ENCODE data around the gene ESRRG.

ESRRG gene

DNA sequence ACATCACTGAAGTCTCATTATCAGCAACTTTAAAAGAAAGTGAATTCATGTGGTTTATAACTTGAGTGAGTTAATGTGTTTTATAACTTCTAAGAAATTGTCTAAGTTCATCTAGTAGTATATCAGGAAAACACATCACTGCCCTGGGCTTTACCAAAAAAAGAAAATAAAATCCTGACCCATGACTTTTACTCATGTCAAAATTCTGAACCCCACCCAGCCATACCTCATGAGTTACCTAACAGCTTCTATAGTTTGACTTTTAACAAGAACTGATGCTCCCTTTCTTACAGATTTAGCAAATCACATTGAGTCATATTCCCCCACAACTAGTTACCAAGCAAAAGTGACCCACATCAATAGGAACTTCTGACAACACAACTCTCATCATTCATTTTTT, 57.4 kb downstream of the ESRRG start:
- no peak for DNase-seq (ENCODE audit: extremely low read depth, low read depth)
- no peak overlapping the region for H3K4me3 ChIP-seq (replicated peaks; ENCODE audit: low read depth, low read length)
- TF ChIP-seq, protein P1, sequence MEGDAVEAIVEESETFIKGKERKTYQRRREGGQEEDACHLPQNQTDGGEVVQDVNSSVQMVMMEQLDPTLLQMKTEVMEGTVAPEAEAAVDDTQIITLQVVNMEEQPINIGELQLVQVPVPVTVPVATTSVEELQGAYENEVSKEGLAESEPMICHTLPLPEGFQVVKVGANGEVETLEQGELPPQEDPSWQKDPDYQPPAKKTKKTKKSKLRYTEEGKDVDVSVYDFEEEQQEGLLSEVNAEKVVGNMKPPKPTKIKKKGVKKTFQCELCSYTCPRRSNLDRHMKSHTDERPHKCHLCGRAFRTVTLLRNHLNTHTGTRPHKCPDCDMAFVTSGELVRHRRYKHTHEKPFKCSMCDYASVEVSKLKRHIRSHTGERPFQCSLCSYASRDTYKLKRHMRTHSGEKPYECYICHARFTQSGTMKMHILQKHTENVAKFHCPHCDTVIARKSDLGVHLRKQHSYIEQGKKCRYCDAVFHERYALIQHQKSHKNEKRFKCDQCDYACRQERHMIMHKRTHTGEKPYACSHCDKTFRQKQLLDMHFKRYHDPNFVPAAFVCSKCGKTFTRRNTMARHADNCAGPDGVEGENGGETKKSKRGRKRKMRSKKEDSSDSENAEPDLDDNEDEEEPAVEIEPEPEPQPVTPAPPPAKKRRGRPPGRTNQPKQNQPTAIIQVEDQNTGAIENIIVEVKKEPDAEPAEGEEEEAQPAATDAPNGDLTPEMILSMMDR (IDR thresholded peaks at IDR 0.05; ENCODE audit: low read depth, low read length, missing control alignments): no peak

DNA sequence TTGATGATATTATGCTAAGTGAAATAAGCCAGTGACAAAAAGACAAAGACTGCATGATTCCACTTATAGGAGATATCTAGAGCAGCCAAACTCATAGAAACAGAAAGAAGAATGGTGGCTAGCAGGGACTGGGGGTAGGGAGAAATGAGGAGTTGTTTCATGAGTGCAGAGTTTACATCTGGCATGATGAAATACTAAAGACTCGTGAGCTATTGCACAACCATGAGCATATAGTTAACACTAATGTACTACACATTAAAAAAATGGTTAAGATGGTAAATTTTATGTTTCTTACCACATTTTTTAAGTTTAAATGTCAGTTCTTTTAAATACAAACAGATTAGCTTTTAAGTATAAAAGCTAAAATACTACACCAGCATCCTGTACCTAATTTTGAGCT, 57.8 kb downstream of the ESRRG start:
- no peak overlapping the region for H3K4me3 ChIP-seq (replicated peaks; ENCODE audit: low read depth, low read length)
- TF ChIP-seq, protein P1 (IDR thresholded peaks at IDR 0.05; ENCODE audit: low read depth, low read length, missing control alignments): no peak
- no peak for DNase-seq (ENCODE audit: extremely low read depth, low read depth)

DNA sequence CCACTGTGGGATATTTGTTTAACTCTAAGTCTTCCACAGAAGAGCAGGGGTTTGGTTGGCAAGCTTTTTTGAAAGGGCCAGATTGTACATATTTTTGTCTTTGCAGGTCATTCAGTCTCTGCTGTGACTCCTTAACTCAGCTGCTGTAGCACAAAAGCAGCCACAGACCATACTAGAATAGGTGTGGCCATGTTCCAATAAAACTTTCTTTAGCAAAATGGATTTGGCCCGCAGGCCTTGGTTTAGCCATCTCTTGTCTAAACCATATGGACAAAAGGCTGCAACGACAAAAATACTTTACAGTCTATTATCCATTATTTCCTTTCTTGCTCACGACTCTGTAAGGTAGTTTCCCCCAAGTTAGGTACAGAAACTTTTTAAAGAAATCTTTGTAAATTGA, 60.5 kb downstream of the ESRRG start:
- H3K4me3 ChIP-seq (replicated peaks; ENCODE audit: low read depth, low read length): no peak overlapping the region
- no peak for DNase-seq (ENCODE audit: extremely low read depth, low read depth)
- TF ChIP-seq, protein P1 (IDR thresholded peaks at IDR 0.05; ENCODE audit: low read depth, low read length, missing control alignments): no peak

DNA sequence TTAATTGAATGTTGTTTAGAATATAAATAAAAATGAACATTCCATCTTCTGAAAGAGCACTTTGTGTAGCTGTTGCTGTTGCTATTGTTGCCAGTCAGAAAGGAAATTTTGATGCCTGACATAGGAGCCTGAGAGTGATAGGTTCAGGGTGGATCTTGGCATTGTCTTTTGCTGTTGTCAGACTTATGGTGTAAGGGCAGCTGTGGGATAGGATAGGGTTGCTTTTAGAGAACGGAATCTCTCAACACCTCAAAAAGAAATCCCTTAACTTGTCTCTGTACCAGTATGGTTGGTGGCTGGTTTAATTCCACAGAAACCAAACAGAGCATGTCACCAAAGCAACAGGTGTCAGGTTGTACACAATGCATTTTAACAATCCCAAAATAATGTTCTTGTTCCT, 62.7 kb downstream of the ESRRG start:
- DNase-seq (ENCODE audit: extremely low read depth, low read depth): no peak
- TF ChIP-seq, protein P1 (IDR thresholded peaks at IDR 0.05; ENCODE audit: low read depth, low read length, missing control alignments): no peak
- H3K4me3 ChIP-seq (replicated peaks; ENCODE audit: low read depth, low read length): no peak overlapping the region

DNA sequence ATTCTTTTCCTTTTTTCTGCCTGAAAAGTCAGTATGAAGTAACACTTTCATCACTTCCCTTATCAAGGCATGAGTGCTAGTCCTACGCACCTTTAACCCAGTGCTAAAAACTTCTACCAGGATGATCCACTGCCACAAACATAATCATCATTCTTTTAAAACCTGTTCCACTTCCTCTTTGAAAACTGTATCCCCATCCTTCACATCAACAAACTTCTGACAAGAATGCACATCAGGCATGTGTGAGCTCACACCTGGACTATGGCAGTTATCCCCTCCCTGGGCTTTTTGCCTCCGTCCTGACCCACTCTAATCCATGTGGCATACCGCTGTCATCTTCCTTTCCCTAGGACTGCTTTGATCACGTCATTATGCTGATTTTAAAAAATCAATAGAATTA, 70.2 kb downstream of the ESRRG start:
- TF ChIP-seq, protein P1 (IDR thresholded peaks at IDR 0.05; ENCODE audit: low read depth, low read length, missing control alignments): no peak
- no peak for DNase-seq (ENCODE audit: extremely low read depth, low read depth)
- no peak overlapping the region for H3K4me3 ChIP-seq (replicated peaks; ENCODE audit: low read depth, low read length)

DNA sequence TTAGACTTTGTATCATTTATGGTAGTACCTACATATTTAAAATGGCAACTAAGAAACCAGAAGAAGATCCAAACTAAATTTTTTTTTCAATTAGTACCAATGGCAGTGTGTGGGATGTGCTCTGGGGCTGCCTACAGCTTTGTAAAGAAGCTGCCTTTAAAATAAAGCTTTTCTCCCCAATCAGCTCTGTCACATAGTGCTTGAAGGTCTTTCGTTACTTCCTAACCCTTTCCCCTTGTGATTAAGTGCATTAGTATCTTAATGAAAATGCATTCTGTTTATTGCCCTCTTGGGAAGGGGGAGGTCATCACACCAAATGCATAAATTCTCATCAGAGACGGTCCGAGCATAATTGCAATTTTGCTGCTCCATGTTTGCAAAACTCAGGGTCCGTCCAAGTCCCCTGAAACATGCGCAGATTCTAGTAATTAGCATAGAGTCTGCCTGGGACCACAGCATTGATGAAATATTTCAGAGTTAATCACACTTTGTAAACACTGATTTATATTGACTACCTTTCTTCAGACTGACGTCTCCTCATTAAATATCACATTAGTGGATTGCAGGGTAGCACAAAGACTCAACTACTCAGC, 71.3 kb downstream of the ESRRG start:
- TF ChIP-seq, protein P1 (IDR thresholded peaks at IDR 0.05; ENCODE audit: low read depth, low read length, missing control alignments): no peak
- no peak for DNase-seq (ENCODE audit: extremely low read depth, low read depth)

DNA sequence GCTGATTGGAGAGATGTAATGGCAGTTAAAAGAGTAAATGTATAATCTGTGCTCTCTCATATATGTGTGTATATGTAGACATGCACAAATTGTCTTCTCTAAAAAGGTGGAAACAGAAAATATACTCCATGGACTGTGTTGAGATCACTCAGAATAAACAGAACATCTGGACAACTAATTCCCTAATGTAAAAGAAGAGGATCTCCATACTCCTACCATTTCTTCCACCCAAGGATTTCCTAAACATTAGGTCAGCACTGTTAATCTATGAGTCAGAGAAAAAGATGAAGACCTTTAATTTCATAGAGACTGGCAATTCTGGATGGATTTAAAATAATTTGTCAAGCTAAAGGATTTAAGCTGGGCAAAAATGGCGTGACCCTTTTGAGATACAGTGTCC, 80.1 kb downstream of the ESRRG start:
- H3K4me3 ChIP-seq (replicated peaks; ENCODE audit: low read depth, low read length): no peak overlapping the region
- no peak for DNase-seq (ENCODE audit: extremely low read depth, low read depth)
- TF ChIP-seq, protein P1 (IDR thresholded peaks at IDR 0.05; ENCODE audit: low read depth, low read length, missing control alignments): no peak

More for the DNA sequence above, 71.3 kb downstream of the ESRRG start:
- H3K4me3 ChIP-seq (replicated peaks; ENCODE audit: low read depth, low read length): no peak overlapping the region
